ENCODE data around the gene SLC7A8. TPM values are rescaled to one million over a fixed set of nuclear protein-coding genes. Genes with fewer than 3 reads are reported as not detected.

Gene SLC7A8
- total RNA-seq, 1 experiment from 2014 or later, result 0.90 TPM

- intact Hi-C loops (cut with micrococcal nuclease; ENCODE audit: unreplicated experiment) (no loop called here), in situ Hi-C loops (cut with HindIII; ENCODE audit: low pct_unique_long_range_greater_than_20kb, low sequenced_read_pairs) (no loop called here)
- H3K4me1 ChIP-seq (ENCODE audit: control insufficient read depth, insufficient read depth, low read length), result no peaks in the 10 kb centered on the region
- CTCF ChIA-PET, result no interaction called here
- POLR2A ChIA-PET, result no interaction called here
- H3K27me3 ChIP-seq (ENCODE audit: control insufficient read depth, insufficient read depth, low read length), result no peaks in the 10 kb centered on the region
- no peaks in the 10 kb centered on the region for H3K9me3 ChIP-seq (ENCODE audit: control insufficient read depth, insufficient read depth, low read depth, low read length)
- ATAC-seq (peak; percentile 63; the same call in 1 of the 2 replicates), DNase-seq (ENCODE audit: low read depth, low spot score) (no peak)
- H3K36me3 ChIP-seq (ENCODE audit: control insufficient read depth, insufficient read depth, low read length), result no peaks in the 10 kb centered on the region
- H3K27ac ChIP-seq (ENCODE audit: low read length), result no peak overlapping the region
- no peak overlapping the region for H3K4me3 ChIP-seq (ENCODE audit: low read depth in 2 of 2, low read length in 2 of 2)
- no TSS peak for BruUV-seq (replicated peaks)
- no peak for TF ChIP-seq TCF7L2 (IDR thresholded peaks at IDR 0.05; ENCODE audit: low read depth, low read length)
- TF ChIP-seq POLR2AphosphoS5 (IDR thresholded peaks at IDR 0.05; ENCODE audit: low read depth, low read length), result no peak
- no peak for TF ChIP-seq REST (IDR thresholded peaks at IDR 0.05; ENCODE audit: insufficient read depth in 1 of 2, low read depth in 2 of 2, low read length in 1 of 2)
Measured at GRCh38 chr14:23115039-23115731, 68.3 kb downstream of the SLC7A8 start.

GRCh38 chr14:23114669-23115038 lies 68.8 kb downstream of the SLC7A8 start:
- DNase-seq (ENCODE audit: low read depth, low spot score) (no peak), ATAC-seq (no peak)
- CTCF ChIA-PET, result no interaction called here
- Histone ChIP-seq H3K4me1 (ENCODE audit: control insufficient read depth, insufficient read depth, low read length) (no peaks in the 10 kb centered on the region), H3K4me3 (ENCODE audit: low read depth in 2 of 2, low read length in 2 of 2) (no peak overlapping the region), H3K36me3 (ENCODE audit: control insufficient read depth, insufficient read depth, low read length) (no peaks in the 10 kb centered on the region), H3K27me3 (ENCODE audit: control insufficient read depth, insufficient read depth, low read length) (no peaks in the 10 kb centered on the region; the same call in 1 of the 2 replicates), H3K27ac (ENCODE audit: low read length) (no peak overlapping the region), H3K9me3 (ENCODE audit: control insufficient read depth, insufficient read depth, low read depth, low read length) (no peaks in the 10 kb centered on the region)
- no peak for TF ChIP-seq SIN3A (IDR thresholded peaks at IDR 0.05; ENCODE audit: borderline replicate concordance, insufficient read depth, low read depth, low read length)
- TF ChIP-seq CTCF (IDR thresholded peaks at IDR 0.05), result no peak
- no peak for TF ChIP-seq TCF7L2 (IDR thresholded peaks at IDR 0.05; ENCODE audit: low read depth, low read length)
- no peak for TF ChIP-seq REST (IDR thresholded peaks at IDR 0.05; ENCODE audit: insufficient read depth in 1 of 2, low read depth in 2 of 2, low read length in 1 of 2)
- TF ChIP-seq POLR2AphosphoS5 (IDR thresholded peaks at IDR 0.05; ENCODE audit: low read depth, low read length), result no peak
- POLR2A ChIA-PET, result no interaction called here
- intact Hi-C loops (cut with micrococcal nuclease; ENCODE audit: unreplicated experiment), result no loop called here
- in situ Hi-C loops (cut with HindIII; ENCODE audit: low pct_unique_long_range_greater_than_20kb, low sequenced_read_pairs), result no loop called here
- no TSS peak for BruUV-seq (replicated peaks)
